ENCODE results near the gene NR1D2.

Gene NR1D2

DNA sequence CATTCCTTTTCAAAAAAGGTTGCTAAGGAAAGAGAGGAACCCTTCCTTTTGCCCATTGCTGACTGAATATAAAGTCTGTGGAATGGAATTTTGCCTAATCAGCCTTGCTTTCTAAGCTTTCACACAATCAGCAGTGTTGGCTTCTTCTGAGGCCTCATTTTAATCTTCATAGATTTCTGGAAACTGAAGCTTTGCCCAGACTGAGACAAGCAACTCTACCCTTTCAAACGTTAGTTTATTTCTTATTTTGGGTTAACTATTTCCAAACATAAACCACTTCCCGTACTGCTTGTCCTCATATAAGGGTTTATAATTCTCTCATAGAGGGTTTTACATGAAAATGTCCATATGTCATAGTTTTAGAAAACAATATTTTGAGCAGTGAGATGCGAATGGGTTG is 82.9 kb downstream of the NR1D2 start:
- no peak overlapping the region for H3K4me3 ChIP-seq (ENCODE audit: low read depth, low read length)
- TF ChIP-seq, protein P1, sequence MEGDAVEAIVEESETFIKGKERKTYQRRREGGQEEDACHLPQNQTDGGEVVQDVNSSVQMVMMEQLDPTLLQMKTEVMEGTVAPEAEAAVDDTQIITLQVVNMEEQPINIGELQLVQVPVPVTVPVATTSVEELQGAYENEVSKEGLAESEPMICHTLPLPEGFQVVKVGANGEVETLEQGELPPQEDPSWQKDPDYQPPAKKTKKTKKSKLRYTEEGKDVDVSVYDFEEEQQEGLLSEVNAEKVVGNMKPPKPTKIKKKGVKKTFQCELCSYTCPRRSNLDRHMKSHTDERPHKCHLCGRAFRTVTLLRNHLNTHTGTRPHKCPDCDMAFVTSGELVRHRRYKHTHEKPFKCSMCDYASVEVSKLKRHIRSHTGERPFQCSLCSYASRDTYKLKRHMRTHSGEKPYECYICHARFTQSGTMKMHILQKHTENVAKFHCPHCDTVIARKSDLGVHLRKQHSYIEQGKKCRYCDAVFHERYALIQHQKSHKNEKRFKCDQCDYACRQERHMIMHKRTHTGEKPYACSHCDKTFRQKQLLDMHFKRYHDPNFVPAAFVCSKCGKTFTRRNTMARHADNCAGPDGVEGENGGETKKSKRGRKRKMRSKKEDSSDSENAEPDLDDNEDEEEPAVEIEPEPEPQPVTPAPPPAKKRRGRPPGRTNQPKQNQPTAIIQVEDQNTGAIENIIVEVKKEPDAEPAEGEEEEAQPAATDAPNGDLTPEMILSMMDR (IDR thresholded peaks at IDR 0.05; ENCODE audit: low read depth, low read length, missing control alignments): no peak
- DNase-seq (ENCODE audit: low read depth): no peak

All from GM12864 (cell line).